Gastroesophageal sphincter (tissue), 3 donors: ENCODE data around the gene AKAP12.

ENCODE experiments used
- EP300 ChIP-seq: sonication (generic); formaldehyde crosslinking; IDR thresholded peaks from one replicate; pipeline ENCODE4 v1.6.1; 2017; ENCODE audit warnings: antibody characterized with exemption, mild to moderate bottlenecking
- TF ChIP-seq, protein P1 (sequence below), 4 experiments: fragments of 200-600 bp in 2 of 4; fragments of 450-650 bp in 2 of 4; sonication (generic) in 1 of 4; IDR thresholded peaks; one replicate each; pipeline ENCODE4 v1.5.1; 2017 to 2019; ENCODE audit warnings: antibody characterized with exemption in 4 of 4, mild to moderate bottlenecking in 2 of 4, moderate library complexity in 2 of 4

DNA sequence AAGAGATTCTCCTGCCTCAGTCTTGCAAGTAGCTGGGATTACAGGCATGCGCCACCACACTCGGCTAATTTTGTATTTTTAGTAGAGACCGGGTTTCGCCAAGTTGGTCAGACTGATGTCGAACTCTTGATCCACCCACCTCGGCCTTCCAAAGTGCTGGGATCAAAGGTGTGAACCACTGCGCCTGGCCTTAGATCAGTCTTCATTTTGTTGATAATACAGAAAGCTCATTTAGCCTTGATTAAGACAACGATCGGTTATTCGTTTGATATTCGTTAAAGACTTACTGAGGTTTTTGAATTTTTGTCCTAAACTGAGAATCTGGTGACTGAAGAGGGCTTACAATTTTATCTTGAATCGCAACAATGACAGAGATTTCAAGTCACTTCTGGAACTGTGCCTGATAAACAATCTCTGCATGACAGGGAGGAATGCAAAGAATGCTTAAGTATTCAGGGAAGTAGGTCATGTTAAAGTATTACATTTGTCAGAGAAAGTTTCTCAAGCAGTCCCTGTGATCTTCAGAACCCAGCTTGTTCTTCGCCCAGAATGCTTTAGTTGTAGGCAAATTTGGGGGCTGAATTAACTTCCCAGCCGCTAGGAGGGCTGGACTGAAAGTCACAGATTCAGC lies 14.8 kb downstream of the AKAP12 start:
- TF ChIP-seq, protein P1, sequence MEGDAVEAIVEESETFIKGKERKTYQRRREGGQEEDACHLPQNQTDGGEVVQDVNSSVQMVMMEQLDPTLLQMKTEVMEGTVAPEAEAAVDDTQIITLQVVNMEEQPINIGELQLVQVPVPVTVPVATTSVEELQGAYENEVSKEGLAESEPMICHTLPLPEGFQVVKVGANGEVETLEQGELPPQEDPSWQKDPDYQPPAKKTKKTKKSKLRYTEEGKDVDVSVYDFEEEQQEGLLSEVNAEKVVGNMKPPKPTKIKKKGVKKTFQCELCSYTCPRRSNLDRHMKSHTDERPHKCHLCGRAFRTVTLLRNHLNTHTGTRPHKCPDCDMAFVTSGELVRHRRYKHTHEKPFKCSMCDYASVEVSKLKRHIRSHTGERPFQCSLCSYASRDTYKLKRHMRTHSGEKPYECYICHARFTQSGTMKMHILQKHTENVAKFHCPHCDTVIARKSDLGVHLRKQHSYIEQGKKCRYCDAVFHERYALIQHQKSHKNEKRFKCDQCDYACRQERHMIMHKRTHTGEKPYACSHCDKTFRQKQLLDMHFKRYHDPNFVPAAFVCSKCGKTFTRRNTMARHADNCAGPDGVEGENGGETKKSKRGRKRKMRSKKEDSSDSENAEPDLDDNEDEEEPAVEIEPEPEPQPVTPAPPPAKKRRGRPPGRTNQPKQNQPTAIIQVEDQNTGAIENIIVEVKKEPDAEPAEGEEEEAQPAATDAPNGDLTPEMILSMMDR (IDR thresholded peaks at IDR 0.05) = peak in 1 of 4 experiments; percentile 22
- TF ChIP-seq EP300 = no peak
